Lung microvascular endothelial cell (primary cell): ENCODE results near the gene SHC1. TPM values are rescaled to one million over a fixed set of nuclear protein-coding genes. Genes with fewer than 3 reads are reported as not detected.

ENCODE experiments used
- DNase-seq, 2 donors: peaks; one replicate each; pipeline versions ENCODE4 v3.0.0 to v3.0.0-alpha.2; 2010; ENCODE audit warnings: low read depth in 2 of 2
- total RNA-seq: library from RNA; depleted of rRNA; stranded (reverse); fragments of >200 nt; gene quantifications from 2 replicates; pipeline ENCODE4 v1.2.1, GENCODE V29; 2014

SHC1 gene
- total RNA-seq, 1 donor from 2014 or later: 321 TPM

GRCh38 chr1:154958036-154958435 lies 12.5 kb downstream of the SHC1 start:
- DNase-seq: no peak

- DNase-seq: no peak
Observed at GRCh38 chr1:154957091-154957657, 13.4 kb downstream of the SHC1 start.

- peak; percentile 14 to 16 for DNase-seq
Observed at GRCh38 chr1:154956544-154956941, 14.0 kb downstream of the SHC1 start.

GRCh38 chr1:154955718-154956543 lies 14.6 kb downstream of the SHC1 start, which contains the start of gene PBXIP1:
Gene PBXIP1 (minus strand): TSS chr1:154956099. CDS start chr1:154953721, 2,378 bp downstream.
- DNase-seq: peak; percentile 91 to 93

GRCh38 chr1:154955039-154955717 lies 15.4 kb downstream of the SHC1 start:
- DNase-seq: peak; percentile 92 to 93

- DNase-seq: no peak
Observed at GRCh38 chr1:154954541-154954940, 16.0 kb downstream of the SHC1 start.

GRCh38 chr1:154953611-154954038 lies 16.9 kb downstream of the SHC1 start:
- no peak for DNase-seq

- no peak for DNase-seq
Observed at GRCh38 chr1:154952664-154953063, 17.9 kb downstream of the SHC1 start.

- DNase-seq: no peak
Observed at GRCh38 chr1:154951901-154952657, 18.5 kb downstream of the SHC1 start.

- no peak for DNase-seq
Observed at GRCh38 chr1:154948079-154948478, 22.5 kb downstream of the SHC1 start.

- no peak for DNase-seq
Observed at GRCh38 chr1:154945962-154946850, 24.3 kb downstream of the SHC1 start.

- no peak for DNase-seq
Observed at GRCh38 chr1:154945160-154945961, 25.2 kb downstream of the SHC1 start.

GRCh38 chr1:154944401-154945159 lies 26.0 kb downstream of the SHC1 start:
- DNase-seq: no peak

- peak; percentile 41 to 61 for DNase-seq
Observed at GRCh38 chr1:154943649-154944400, 26.7 kb downstream of the SHC1 start.

- peak in 1 of 2 donors; percentile 56 for DNase-seq
Observed at GRCh38 chr1:154941333-154942013, 29.1 kb downstream of the SHC1 start.

GRCh38 chr1:154940651-154941194 lies 29.8 kb downstream of the SHC1 start:
- no peak for DNase-seq

GRCh38 chr1:154940213-154940560 lies 30.4 kb downstream of the SHC1 start:
- DNase-seq: no peak
